Astrocyte (in vitro differentiated cells and primary cell): ENCODE results near the gene EN1.

ENCODE experiments used
- EZH2 ChIP-seq: IDR thresholded peaks from 2 replicates; pipeline ENCODE4 v1.6.1; 2012; ENCODE audit warnings: mild to moderate bottlenecking, low read length, inconsistent platforms; ENCODE audit not compliant: insufficient read depth
- TF ChIP-seq, protein P1 (sequence below): IDR thresholded peaks from 2 replicates; pipeline ENCODE4 v1.5.1; 2011; ENCODE audit warnings: low read depth, mild to moderate bottlenecking, inconsistent platforms, low read length, moderate library complexity; ENCODE audit not compliant: insufficient read depth

- TF ChIP-seq, protein P1, sequence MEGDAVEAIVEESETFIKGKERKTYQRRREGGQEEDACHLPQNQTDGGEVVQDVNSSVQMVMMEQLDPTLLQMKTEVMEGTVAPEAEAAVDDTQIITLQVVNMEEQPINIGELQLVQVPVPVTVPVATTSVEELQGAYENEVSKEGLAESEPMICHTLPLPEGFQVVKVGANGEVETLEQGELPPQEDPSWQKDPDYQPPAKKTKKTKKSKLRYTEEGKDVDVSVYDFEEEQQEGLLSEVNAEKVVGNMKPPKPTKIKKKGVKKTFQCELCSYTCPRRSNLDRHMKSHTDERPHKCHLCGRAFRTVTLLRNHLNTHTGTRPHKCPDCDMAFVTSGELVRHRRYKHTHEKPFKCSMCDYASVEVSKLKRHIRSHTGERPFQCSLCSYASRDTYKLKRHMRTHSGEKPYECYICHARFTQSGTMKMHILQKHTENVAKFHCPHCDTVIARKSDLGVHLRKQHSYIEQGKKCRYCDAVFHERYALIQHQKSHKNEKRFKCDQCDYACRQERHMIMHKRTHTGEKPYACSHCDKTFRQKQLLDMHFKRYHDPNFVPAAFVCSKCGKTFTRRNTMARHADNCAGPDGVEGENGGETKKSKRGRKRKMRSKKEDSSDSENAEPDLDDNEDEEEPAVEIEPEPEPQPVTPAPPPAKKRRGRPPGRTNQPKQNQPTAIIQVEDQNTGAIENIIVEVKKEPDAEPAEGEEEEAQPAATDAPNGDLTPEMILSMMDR: no peak
- no peak for TF ChIP-seq EZH2
These were observed 36.7 kb downstream of the EN1 start for GRCh38 chr2:118810766-118811165.
